Fibroblast of peridontal ligament (primary cell): ENCODE measurements around the gene APRT.

ENCODE experiments used
- DNase-seq: peaks from one replicate; pipeline ENCODE4 v3.0.0-alpha.2; 2010; ENCODE audit errors: extremely low read depth

APRT gene

GRCh38 chr16:88807626-88808453, 3.9 kb downstream of the APRT start:
- no peak for DNase-seq

GRCh38 chr16:88807142-88807625, 4.5 kb downstream of the APRT start:
- DNase-seq: no peak

DNA sequence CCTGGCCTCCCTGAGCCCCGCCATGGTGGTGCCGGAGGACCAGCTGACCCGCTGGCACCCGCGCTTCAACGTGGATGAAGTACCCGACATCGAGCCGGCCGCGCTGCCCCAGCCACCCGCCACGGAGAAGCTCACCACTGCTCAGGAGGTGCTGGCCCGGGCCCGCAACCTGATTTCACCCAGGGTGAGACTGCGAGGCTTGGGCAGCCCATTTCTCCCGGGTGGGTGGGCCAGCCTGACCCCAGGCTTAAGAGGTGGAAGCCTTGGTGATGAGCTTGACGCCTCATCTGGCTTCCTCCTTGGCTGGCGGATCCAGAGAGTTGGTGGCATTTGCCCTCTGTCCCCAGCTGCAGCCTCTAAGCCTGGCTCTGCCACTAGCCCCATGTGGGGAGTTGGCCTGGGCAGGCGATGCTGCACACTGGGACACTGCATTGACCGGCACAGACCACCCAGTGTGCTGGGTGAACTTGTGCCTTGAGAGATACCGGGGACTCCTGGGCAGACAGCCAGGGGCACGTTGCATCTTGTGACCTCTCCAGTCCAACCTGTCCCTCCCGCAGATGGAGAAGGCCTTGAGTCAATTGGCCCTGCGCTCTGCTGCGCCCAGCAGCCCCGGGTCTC, 5.1 kb downstream of the APRT start:
- no peak for DNase-seq

DNA sequence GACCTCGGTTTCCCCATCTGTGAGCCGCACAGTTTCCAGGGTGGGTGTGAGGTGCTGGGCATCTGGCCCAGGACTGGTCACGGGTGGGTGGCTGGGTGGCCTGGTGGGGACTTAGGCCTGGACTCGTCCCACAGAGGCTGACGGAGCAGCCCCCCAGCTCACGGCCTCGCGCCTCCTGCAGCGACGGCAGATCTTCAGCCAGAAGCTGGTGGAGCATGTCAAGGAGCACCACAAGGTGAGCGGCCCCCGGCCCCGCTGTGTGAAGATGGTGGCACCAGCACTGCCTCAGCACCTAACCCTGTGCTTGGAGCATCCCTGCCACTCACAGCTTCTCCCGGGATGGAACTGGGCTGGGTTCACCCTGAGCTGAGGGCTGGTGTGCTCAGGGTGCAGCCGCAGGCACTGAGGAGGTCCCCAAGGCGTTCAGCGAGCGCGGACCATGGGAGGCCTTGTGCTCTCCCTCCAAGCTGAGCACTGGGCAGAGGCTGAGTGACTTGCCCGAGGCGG, 5.8 kb downstream of the APRT start:
- DNase-seq: no peak

DNA sequence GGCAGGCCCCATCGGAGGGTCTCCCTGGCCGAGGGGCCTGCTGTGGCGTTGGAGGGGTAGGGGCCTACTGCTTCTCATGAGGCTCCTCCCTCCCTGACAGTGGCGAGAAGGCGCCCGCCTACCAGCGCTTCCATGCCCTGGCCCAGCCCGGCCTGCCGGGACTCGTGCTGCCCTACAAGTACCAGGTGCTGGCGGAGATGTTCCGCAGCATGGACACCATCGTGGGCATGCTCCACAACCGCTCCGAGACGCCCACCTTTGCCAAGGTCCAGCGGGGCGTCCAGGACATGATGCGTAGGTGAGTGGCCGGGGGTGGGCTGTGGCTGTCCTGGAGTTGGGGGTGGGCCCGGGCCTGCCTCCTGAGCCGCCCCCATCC, 6.4 kb downstream of the APRT start:
- no peak for DNase-seq

- no peak for DNase-seq
Measured at GRCh38 chr16:88804552-88805339, 7.0 kb downstream of the APRT start.

GRCh38 chr16:88804173-88804551, 7.6 kb downstream of the APRT start:
- DNase-seq: no peak

DNA sequence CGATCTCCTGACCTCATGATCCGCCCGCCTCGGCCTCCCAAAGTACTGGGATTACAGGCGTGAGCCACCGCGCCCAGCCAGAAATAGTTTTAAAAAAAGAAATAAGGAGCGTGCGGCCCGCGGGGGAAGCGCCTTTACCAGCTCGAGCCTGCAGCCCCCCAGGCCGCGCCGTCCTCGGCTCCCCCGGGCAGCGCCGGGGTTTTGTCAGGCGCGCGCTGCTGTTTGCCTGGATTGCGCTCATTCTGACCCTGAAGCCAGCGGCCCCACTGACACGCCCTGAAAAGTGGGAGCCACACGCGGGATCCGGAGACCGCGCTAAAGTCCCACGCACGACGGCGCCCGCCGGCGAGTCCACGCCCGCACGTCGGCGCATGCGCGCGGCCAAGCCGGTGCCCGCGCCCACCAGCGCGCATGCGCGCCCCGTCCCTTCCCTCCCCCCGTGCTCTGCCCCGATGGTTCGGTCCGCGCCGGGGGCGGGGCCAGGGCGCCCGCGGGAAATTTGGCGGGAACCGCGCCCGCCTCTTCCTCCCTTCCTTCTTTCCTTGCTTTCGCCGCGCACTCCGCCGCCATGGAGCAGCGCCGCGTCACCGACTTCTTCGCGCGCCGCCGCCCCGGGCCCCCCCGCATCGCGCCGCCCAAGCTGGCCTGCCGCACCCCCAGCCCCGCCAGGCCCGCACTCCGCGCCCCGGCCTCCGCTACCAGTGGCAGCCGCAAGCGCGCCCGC, 8.3 kb downstream of the APRT start, which contains the start of gene CDT1:
CDT1 (plus strand) TSS at position 526 of the 724 bp plus-strand sequence; CDS start at position 569, 43 bp downstream.
- DNase-seq: peak; percentile 67

DNA sequence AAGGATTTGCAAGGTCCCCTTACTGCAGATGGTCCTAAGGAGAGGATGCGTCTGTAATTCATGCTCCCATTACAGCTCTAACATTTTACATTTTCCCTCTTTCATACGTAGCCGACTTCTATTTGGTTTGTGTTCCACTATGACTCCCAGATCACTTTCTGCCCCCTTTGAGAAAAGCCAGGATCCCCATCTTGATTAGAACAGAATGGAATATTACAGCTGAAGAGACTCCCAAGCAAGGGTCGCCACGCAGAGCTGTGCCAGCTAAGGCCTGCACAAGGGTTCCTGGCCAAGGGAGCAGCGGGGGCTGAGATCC, 11.5 kb downstream of the APRT start:
- no peak for DNase-seq

DNA sequence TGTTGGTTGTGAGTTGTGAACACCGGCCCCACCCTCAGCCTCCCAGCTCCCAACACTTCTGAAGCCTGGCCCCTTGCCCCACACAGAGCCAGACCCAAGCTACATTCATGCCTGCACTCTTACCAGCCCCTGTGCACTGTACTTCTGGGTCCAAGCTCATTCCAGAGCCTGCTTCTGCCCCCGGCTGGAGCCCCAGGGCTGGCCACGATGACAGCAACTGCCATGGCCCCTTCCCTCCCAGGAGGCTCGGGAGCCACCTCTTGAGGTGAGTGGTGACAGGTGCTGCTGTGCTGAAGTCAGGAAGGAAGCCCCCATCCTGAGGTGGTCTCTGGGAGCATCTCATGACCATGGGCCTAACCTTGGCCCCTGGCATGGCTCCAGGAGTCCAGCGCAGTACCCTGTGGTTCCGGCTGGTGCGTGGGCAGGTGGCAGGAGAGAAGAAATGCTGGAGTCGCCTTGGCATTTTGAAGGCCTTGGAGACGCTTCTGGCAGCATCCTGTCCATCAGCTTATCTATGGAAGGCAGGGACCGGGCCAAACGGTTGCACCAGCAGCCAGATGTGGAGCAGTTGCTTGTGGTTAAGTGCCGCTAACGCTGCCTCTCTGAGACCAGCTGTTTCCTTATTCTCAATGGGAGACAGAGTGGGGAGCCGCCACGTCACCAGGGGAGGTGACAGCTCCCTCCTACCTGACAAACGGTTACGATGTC, 12.0 kb downstream of the APRT start:
- no peak for DNase-seq

DNA sequence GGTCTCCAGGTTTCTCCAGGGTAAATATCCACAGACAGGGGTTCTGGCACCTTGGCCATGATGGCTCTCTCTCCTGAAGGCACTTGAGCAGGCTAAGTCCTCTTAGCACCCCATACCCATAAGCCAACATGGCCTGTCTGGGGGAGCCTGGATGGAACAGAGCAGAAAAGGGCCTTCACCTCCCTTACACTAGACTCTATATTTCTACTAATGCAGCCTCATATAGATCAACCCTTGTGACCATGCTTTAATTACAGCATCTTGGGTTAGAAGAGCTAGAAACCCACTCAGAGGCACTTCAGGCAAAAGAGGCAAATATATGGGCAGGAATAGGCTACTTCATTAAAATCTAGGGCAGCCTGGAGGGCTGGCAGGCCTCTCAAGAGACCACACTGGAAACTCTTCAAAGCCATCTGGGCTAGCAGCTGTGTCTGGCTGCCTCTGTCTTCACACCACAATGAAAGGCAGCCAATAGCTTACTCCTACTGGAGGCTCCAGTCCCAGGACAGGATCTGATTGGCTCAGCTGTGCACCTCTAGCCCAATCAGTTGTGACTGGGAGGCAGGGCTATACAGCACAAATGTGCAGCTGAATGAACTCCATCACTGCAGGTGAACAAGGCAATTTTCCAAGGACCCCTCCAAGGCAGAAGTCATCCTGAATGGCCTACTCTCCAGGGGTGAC, 12.8 kb downstream of the APRT start:
- no peak for DNase-seq

DNA sequence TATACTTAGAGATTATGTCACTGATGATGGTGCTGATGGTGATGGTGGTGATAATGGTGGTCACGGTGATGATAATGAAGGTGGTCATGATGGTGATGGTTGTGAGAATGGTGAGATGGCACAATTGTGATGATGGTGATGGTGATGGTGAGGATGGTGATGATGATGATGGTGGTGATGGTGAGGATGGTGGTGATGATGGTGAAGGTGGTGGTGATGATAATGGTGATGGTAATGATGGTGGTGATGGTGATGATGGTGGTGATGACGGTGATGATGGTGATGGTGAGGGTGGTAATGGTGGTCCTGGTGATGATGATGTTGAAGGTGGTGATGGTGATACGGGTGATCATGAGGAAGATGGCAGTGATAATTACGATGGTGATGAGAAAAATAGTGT, 13.7 kb downstream of the APRT start:
- no peak for DNase-seq

- no peak for DNase-seq
Measured at GRCh38 chr16:88796278-88796677, 15.4 kb downstream of the APRT start.

GRCh38 chr16:88793251-88793954, 18.3 kb downstream of the APRT start:
- DNase-seq: no peak

- no peak for DNase-seq
Measured at GRCh38 chr16:88792668-88793250, 19.0 kb downstream of the APRT start.

- DNase-seq: no peak
Measured at GRCh38 chr16:88792078-88792550, 19.6 kb downstream of the APRT start.

DNA sequence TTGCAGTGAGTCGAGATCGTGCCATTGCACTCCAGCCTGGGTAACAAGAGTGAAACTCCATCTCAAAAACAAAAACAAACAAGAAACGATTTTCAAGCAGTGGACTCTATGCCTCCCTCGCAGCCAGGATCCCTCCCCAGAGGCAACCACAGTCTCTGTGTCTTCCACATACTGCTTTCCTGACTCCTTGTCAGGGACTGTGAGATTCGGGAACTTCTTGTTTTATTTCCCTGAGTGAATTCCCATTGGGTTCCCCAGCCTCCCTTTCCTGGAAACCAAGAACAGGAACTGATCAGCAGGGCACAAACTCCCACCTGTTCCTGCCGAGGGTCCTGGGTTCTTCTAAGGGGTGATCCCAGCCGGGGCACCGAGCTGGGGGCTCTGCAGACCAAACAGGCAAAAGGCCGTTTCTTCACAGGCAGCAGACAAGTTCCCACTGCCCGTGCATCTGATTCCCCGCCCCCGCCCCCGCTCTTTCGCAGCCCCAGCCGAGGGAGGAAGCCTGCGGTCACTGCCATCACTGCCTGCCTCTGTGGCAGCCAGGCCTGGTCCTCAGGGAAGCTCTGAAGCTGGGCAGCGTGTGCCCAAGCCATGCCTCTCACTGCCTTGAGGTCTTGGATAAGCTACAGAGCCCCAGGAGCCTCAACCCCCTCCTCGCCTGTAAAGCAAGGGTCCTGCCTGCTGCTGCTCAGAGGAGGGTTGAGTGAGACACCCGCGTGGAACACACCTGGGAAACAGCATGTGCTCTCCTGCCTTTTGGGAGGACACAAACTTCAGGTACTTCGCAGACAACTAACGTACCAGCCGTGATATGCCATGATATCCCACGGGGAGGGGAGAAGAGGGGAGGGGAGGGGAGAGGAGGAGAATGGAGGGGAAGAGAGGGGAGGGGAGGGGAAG, 21.2 kb downstream of the APRT start:
- DNase-seq: no peak

- no peak for DNase-seq
Measured at GRCh38 chr16:88789594-88789993, 22.1 kb downstream of the APRT start.
